GM18868 (cell line): ENCODE measurements around the gene YLPM1.
A peak's percentile ranks its signal among the peaks of the same experiment; 100 is the strongest.
"Not testable (repeated sequence)": the region's sequence is repeated elsewhere in the genome, so short reads cannot be mapped to it uniquely, and the experiment has no call there.

Experiments used
- ATAC-seq: cut with Tn5 transposase; IDR thresholded peaks from one replicate; pipeline ENCODE4 v1.9.1; 2021; ENCODE audit warnings: mild to moderate bottlenecking, moderate library complexity; ENCODE audit not compliant: unreplicated experiment

YLPM1 gene, protein sequence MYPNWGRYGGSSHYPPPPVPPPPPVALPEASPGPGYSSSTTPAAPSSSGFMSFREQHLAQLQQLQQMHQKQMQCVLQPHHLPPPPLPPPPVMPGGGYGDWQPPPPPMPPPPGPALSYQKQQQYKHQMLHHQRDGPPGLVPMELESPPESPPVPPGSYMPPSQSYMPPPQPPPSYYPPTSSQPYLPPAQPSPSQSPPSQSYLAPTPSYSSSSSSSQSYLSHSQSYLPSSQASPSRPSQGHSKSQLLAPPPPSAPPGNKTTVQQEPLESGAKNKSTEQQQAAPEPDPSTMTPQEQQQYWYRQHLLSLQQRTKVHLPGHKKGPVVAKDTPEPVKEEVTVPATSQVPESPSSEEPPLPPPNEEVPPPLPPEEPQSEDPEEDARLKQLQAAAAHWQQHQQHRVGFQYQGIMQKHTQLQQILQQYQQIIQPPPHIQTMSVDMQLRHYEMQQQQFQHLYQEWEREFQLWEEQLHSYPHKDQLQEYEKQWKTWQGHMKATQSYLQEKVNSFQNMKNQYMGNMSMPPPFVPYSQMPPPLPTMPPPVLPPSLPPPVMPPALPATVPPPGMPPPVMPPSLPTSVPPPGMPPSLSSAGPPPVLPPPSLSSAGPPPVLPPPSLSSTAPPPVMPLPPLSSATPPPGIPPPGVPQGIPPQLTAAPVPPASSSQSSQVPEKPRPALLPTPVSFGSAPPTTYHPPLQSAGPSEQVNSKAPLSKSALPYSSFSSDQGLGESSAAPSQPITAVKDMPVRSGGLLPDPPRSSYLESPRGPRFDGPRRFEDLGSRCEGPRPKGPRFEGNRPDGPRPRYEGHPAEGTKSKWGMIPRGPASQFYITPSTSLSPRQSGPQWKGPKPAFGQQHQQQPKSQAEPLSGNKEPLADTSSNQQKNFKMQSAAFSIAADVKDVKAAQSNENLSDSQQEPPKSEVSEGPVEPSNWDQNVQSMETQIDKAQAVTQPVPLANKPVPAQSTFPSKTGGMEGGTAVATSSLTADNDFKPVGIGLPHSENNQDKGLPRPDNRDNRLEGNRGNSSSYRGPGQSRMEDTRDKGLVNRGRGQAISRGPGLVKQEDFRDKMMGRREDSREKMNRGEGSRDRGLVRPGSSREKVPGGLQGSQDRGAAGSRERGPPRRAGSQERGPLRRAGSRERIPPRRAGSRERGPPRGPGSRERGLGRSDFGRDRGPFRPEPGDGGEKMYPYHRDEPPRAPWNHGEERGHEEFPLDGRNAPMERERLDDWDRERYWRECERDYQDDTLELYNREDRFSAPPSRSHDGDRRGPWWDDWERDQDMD (N-terminal part only)

GRCh38 chr14:74762917-74763802, at the start of gene YLPM1:
YLPM1 (plus strand) TSS chr14:74763316; CDS start chr14:74763490, 174 bp downstream.
- ATAC-seq, result peak; percentile 94

DNA sequence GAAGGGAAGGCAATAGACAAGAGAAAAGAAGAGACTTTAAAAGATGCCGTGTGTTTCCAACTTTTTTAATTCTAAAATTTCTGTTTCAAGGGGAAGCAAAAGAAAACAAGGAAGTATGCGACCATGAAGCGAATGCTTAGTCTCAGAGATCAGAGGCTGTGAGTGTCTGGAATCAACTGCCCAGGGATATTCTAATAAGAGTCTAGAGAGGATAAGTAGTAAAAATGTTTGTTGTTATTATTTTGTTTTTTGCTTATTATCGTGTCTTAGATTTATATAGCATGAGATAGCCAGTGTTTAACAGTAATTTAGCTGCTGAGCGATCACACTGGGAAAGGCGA, 49.8 kb upstream of the YLPM1 start:
- ATAC-seq, result no peak

DNA sequence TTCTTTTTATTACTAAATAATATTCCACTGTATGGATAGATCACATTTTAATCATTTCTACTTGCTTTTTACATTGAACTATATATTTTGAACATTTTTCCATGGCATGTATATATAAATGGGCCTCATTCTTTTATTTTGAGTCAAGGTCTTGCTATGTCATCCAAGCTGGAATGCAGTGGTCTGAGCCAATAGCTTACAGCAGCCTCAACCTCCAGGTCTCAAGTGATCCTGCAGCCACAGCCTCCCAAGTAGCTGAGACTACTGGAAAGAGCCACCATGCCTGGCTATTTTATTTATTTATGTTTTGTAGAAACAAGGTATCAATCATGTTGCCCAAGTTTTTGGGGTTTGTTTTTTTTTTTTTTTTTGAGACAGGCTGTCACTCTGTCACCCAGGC, 42.6 kb upstream of the YLPM1 start:
- no peak for ATAC-seq

DNA sequence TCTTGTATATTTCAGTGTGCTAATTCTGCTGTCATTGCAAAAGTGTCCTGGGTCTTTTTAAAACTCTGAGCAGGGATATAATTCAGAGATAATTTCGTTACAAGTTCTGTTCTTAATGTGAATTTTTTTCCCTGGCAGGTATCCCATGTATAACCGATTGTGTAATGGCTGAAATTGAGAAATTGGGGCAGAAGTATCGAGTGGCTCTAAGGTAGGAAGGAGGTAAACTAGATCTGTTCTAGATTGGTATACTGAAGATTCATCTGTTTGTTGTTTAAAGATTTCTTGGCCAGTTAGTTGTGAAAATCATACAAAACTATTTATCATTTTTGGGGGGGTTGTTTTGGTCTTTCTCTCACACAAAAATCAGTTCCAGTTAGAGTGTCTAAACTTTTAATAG, 40.0 kb upstream of the YLPM1 start:
- no peak for ATAC-seq

- no peak for ATAC-seq
Observed at GRCh38 chr14:74732387-74732786, 30.7 kb upstream of the YLPM1 start.

DNA sequence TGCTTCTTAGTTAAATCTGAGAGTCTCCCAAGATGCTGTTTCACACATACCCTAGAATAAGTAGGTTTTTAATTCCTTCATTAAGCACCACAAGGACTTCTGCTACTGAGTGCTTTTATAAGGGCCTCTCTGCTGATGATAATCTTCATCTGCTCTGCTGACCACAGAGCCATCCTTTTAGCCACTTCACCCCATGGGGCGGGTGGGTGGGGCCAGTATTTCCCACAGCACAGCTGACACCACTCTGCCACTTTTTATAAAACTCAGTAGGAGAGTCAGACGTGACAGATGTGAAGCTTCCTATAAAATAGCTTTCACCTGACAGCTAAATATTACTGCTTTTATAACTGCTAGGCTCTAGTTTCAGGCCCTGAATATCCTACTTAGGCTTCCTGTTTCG, 29.9 kb upstream of the YLPM1 start:
- ATAC-seq, result no peak

DNA sequence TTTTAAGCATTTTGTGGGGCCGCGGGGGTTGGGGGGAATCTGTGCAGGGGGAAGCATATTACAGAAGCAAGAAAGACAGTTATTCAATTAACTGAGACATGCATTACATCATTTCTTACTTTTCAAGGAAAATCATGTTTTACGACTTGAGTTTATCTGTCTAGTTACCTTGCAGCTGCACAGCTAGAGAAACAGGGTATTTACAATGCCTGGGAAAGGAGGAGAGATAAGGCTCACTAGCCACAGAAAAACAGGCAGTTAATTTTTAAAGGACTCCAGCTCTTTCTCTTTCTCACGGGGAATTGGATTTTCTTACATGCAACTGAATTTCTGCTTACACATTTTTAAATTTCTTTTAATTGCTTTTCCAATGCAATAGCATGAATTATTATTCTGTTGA, 28.0 kb upstream of the YLPM1 start:
- ATAC-seq, result no peak

DNA sequence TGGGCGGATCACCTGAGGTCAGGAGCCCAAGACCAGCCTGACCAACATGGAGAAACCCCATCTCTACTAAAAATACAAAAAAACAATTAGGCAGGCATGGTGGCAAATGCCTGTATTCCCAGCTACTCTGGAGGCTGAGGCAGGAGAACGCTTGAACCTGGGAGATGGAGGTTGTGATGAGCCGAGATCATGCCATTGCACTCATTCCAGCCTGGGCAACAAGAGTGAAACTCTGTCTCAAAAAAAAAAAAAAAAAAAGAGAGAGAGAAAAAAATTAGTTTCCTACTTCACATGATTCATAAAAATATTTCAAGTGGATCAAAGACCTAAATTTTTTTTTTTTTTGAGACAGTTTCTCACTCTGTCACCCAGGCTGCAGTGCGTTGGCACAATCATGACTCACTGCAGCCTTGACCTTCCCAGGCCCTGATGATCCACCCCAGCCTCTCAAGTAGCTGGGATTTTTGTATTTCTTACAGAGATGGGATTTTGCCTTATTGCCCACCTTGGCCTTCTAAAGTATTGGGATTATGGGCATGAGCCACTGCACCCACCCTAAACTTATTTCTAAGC, 25.3 kb upstream of the YLPM1 start:
- ATAC-seq, result no peak

DNA sequence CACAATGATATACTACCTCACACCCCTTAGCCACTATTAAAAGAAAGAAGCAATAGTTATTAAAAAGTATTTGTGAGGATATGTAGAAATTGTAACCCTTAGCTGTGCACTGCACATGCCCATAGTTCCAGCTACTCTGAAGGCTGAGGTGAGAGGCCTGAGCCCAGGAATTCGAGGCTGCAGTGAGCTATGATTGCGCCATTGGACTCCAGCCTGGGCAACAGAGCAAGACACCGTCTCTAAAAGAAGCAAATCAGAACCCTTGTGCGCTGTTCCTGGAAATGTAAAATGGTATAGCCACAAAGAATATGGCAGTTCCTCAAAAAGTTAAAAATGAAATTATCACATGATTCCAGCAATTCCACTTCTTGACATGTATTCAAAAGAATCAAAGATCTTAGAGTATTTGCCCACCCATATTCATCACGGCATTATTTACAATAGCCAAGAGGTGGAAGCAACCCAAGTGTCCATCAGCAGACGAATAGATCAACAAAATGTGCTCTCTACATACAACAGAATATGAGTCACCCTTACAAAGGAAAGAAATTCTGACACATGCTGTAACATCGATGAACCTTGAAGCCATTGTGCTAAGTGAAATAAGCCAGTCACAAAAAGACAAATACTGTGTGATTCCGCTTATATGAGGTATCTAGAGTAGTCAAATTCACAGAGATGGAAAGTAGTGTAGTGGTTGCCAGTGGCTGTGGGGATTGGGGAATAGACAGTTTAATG, 23.7 kb upstream of the YLPM1 start:
- no peak for ATAC-seq

GRCh38 chr14:74747237-74747636, 15.9 kb upstream of the YLPM1 start:
- no peak for ATAC-seq

GRCh38 chr14:74754157-74754556, 9.0 kb upstream of the YLPM1 start:
- no peak for ATAC-seq

GRCh38 chr14:74754899-74755298, 8.2 kb upstream of the YLPM1 start:
- ATAC-seq, result no peak

DNA sequence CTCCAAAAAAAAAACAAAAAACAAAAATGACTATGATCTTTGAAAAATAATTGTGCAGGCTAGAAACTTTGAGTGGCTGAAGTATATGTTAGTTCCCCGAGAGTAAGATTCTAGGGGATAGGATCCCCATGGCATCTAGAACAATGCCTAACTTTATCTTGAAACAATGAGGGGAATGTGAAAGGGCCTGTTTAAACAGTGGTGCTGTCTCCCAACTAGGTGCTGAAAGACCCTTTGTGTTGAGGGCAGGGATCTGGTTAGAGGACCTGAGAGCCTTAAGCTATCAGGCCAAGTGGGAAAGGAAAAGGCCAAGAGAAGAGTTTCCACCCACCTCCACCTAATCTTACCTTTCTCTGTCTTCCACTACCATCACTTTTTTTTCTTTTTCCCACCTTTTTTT, 6.8 kb upstream of the YLPM1 start:
- ATAC-seq, result no peak

GRCh38 chr14:74758505-74758904, 4.6 kb upstream of the YLPM1 start:
- not testable (repeated sequence) for ATAC-seq

- ATAC-seq, result no peak
Observed at GRCh38 chr14:74763803-74764531, 851 bp downstream of the YLPM1 start.

DNA sequence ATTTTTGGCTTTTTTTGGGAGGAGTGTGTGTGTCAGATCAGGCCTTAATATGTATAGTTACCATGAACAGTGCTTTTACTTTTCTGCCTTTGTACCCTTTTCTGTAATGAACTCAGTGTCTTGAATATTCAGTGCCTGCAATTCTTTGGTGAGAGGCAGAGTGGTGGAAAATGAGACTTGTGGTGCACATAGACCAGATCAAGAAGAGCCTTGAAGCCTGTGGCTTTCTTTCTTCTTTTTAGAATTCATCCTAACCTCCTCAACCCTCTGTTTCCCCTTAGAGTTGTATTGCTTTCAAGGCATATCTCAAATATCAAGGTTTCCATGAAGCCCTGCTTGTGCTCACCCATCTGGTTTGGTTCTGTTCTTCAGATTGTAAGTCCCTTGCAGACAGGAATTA, 2.6 kb downstream of the YLPM1 start:
- ATAC-seq, result no peak

DNA sequence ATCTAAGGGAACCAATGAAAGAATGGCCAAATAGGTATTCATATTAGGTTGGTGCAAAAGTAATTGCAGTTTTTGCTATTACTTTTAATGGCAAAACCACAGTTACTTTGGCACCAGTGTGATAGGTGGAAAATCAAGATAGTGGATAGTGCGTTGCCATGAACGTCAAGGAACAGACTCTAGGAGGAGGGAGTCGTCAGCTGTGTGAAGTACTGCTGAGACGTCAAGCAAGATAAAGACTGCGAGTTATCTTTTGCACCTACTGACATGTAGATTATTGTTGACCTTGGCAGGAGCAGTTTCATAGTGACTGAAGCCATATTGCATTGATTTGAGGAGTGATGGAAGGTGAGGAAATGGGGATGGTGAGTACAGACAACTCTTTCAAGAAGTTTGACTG, 8.3 kb downstream of the YLPM1 start:
- no peak for ATAC-seq

GRCh38 chr14:74784634-74785033, 21.5 kb downstream of the YLPM1 start:
- ATAC-seq, result no peak
